Endometrium (tissue), 2 donors: ENCODE measurements around the gene TMEM72.

Experiments used
- FAIRE-seq: peaks from 2 replicates; lab custom pipeline; 2012; peaks lifted over from hg19 to GRCh38; lab: Jason Lieb, UNC
- donor health status: control.
- donor health status: control.

The TMEM72 gene

GRCh38 chr10:44921061-44921460, 9.9 kb downstream of the TMEM72 start:
- no peak for FAIRE-seq

GRCh38 chr10:44921506-44921905, 10.4 kb downstream of the TMEM72 start:
- no peak for FAIRE-seq

GRCh38 chr10:44922021-44922420, 10.9 kb downstream of the TMEM72 start:
- no peak for FAIRE-seq

GRCh38 chr10:44922796-44923545, 11.8 kb downstream of the TMEM72 start:
- no peak for FAIRE-seq

GRCh38 chr10:44923611-44924010, 12.5 kb downstream of the TMEM72 start:
- FAIRE-seq, result no peak

- no peak for FAIRE-seq
Measured at GRCh38 chr10:44924261-44925040, 13.3 kb downstream of the TMEM72 start.

- FAIRE-seq, result no peak
Measured at GRCh38 chr10:44925224-44925623, 14.1 kb downstream of the TMEM72 start.

- no peak for FAIRE-seq
Measured at GRCh38 chr10:44925811-44926750, 14.9 kb downstream of the TMEM72 start.

- FAIRE-seq, result no peak
Measured at GRCh38 chr10:44926751-44927351, 15.7 kb downstream of the TMEM72 start.

- FAIRE-seq, result no peak
Measured at GRCh38 chr10:44927352-44927751, 16.2 kb downstream of the TMEM72 start.

- no peak for FAIRE-seq
Measured at GRCh38 chr10:44928462-44928861, 17.3 kb downstream of the TMEM72 start.

GRCh38 chr10:44929356-44930255, 18.5 kb downstream of the TMEM72 start:
- FAIRE-seq, result no peak

- FAIRE-seq, result no peak
Measured at GRCh38 chr10:44930904-44931620, 19.9 kb downstream of the TMEM72 start.

- FAIRE-seq, result no peak
Measured at GRCh38 chr10:44931621-44932516, 20.7 kb downstream of the TMEM72 start.

- no peak for FAIRE-seq
Measured at GRCh38 chr10:44932517-44933450, 21.6 kb downstream of the TMEM72 start.

- FAIRE-seq, result no peak
Measured at GRCh38 chr10:44933451-44934321, 22.5 kb downstream of the TMEM72 start.
